Esophagus squamous epithelium (tissue), 5 donors: ENCODE results near the gene IL31RA. TPM values are rescaled to one million over a fixed set of nuclear protein-coding genes. Genes with fewer than 3 reads are reported as not detected.

Experiments
- DNase-seq: peaks from one replicate; lab custom pipeline; 2025; lab: John Stamatoyannopoulos, UW
- H3K27ac ChIP-seq, 4 donors: fragments of 200-600 bp; sonication (generic); one replicate each; pipeline ENCODE4 v1.5.1; 2016 to 2019; ENCODE audit warnings: mild to moderate bottlenecking in 1 of 4
- H3K27me3 ChIP-seq, 4 donors: fragments of 200-600 bp; sonication (generic); 1 replicate in 3 of 4; 2 replicates in 1 of 4; pipeline versions ENCODE4 v1.5.1 to v1.6.0; 2017 to 2021; ENCODE audit warnings: antibody characterized with exemption in 1 of 4
- H3K36me3 ChIP-seq, 3 donors: fragments of 200-600 bp; sonication (generic); one replicate each; pipeline ENCODE4 v1.5.1; 2016 to 2019
- H3K4me1 ChIP-seq, 3 donors: fragments of 200-600 bp; sonication (generic); one replicate each; pipeline ENCODE4 v1.5.1; 2017 to 2019
- H3K4me3 ChIP-seq, 4 donors: fragments of 200-600 bp; sonication (generic); 1 replicate in 3 of 4; 2 replicates in 1 of 4; pipeline ENCODE4 v1.5.1; 2016 to 2019; ENCODE audit warnings: mild to moderate bottlenecking in 2 of 4, moderate library complexity in 1 of 4
- H3K9me3 ChIP-seq, 3 donors: fragments of 200-600 bp; sonication (generic); one replicate each; pipeline ENCODE4 v1.5.1; 2016 to 2019
- CTCF ChIP-seq, 6 experiments: fragments of 450-650 bp in 4 of 6; fragments of 200-600 bp in 2 of 6; sonication (generic) in 2 of 6; IDR thresholded peaks; one replicate each; pipeline ENCODE4 v1.5.1; 2016 to 2019; ENCODE audit warnings: antibody characterized with exemption in 6 of 6, mild to moderate bottlenecking in 4 of 6, moderate library complexity in 4 of 6
- POLR2A ChIP-seq, 4 donors: fragments of 450-650 bp; IDR thresholded peaks; one replicate each; pipeline ENCODE4 v1.6.1; 2017; ENCODE audit warnings: antibody characterized with exemption in 4 of 4, mild to moderate bottlenecking in 4 of 4, moderate library complexity in 3 of 4
- WGBS, 2 donors: methylation state at CpG; one replicate each; pipeline ENCODE4 v1.1.5; 2018; 5-methylcytosine and 5-hydroxymethylcytosine counted together
- intact Hi-C: fragments of 100-400 bp; cut with DNase I; formaldehyde crosslinking; loops from one replicate; pipeline ENCODE4 v1.15.0; 2022
- total RNA-seq, 4 donors: library from RNA; depleted of rRNA; stranded (reverse); fragments of >200 nt; gene quantifications; one replicate each; pipeline ENCODE4 v1.1.0, GENCODE V29; 2016
- donor health status: DM: yes; HTN: yes; CAD: no.

Gene IL31RA
- total RNA-seq, 4 donors from 2014 or later = not detected

GRCh38 chr5:55921617-55922016 lies 70.5 kb downstream of the IL31RA start:
- DNase-seq = no peak
- TF ChIP-seq CTCF (IDR thresholded peaks at IDR 0.05) (no peak), POLR2A (IDR thresholded peaks at IDR 0.05) (no peak)
- WGBS, 2 donors = 96 to 97% methylated on average over 4 of the region's 4 CpGs
- Histone ChIP-seq H3K27me3 (no peaks in the 10 kb centered on the region), H3K27ac (no peak overlapping the region), H3K4me3 (no peak overlapping the region), H3K36me3 (no peaks in the 10 kb centered on the region), H3K9me3 (no peaks in the 10 kb centered on the region), H3K4me1 (peaks cover 0 to 13% (median 0%) of the 10 kb centered on the region in 3 donors)
- intact Hi-C loops = no loop called here

GRCh38 chr5:55923177-55923771 lies 72.1 kb downstream of the IL31RA start:
- H3K4me3 ChIP-seq = peak overlapping the region; percentile 13 to 55 (median 25)
- intact Hi-C loops = no loop called here
- H3K36me3 ChIP-seq = no peaks in the 10 kb centered on the region
- 42 to 70% methylated on average over 15 to 17 of the region's 17 CpGs for WGBS, 2 donors
- no peak for DNase-seq
- no peaks in the 10 kb centered on the region for H3K27me3 ChIP-seq
- peak overlapping the region in 3 of 4 donors; percentile 1 to 39 (median 23) for H3K27ac ChIP-seq
- H3K9me3 ChIP-seq = no peaks in the 10 kb centered on the region
- no peak for TF ChIP-seq POLR2A (IDR thresholded peaks at IDR 0.05)
- TF ChIP-seq CTCF (IDR thresholded peaks at IDR 0.05) = no peak
- H3K4me1 ChIP-seq = peaks cover 0 to 13% (median 0%) of the 10 kb centered on the region in 3 donors

DNA sequence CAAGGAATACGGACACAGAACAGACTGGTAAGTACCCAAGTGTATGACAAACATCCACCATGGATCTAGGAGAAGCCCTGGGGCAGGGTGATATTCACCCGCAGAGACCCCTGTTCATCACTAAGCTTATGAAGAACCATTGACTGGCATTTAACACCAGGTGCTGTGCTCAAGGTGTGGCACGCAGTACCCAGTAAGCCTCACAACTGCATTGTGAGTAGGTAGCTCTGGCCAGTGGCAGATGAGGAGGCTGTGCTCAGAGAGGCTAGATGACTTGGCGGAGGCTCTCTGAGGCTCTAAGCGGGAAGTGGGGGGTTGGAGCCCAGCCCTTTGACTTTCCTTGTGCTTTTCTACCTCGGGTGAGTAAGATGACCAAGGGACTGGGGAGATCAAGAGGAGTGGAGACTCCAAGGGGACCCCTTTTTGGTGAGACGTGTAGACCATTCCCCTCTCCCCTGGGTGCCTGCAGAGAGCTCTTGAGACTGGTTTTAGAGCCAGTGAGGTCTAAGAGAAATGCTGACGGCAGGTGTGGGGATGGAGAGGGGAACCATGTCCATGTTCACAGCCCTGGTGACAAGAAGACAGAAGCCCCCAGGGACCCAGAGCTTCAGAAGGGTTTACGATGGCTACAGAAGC lies 72.8 kb downstream of the IL31RA start:
- Histone ChIP-seq H3K9me3 (no peaks in the 10 kb centered on the region), H3K27me3 (no peaks in the 10 kb centered on the region), H3K27ac (no peak overlapping the region), H3K36me3 (no peaks in the 10 kb centered on the region), H3K4me1 (peaks cover 0 to 13% (median 0%) of the 10 kb centered on the region in 3 donors), H3K4me3 (no peak overlapping the region)
- intact Hi-C loops = no loop called here
- WGBS, 2 donors = 80 to 84% methylated on average over 5 to 7 of the region's 9 CpGs
- no peak for DNase-seq
- TF ChIP-seq CTCF (IDR thresholded peaks at IDR 0.05) (no peak), POLR2A (IDR thresholded peaks at IDR 0.05) (no peak)

GRCh38 chr5:55924744-55925143 lies 73.6 kb downstream of the IL31RA start:
- no peaks in the 10 kb centered on the region for H3K9me3 ChIP-seq
- peaks cover 0 to 13% (median 0%) of the 10 kb centered on the region in 3 donors for H3K4me1 ChIP-seq
- H3K27me3 ChIP-seq = no peaks in the 10 kb centered on the region
- no peak overlapping the region for H3K27ac ChIP-seq
- intact Hi-C loops = no loop called here
- no peak for DNase-seq
- 82 to 98% methylated on average over 7 to 11 of the region's 11 CpGs for WGBS, 2 donors
- no peak overlapping the region for H3K4me3 ChIP-seq
- TF ChIP-seq CTCF (IDR thresholded peaks at IDR 0.05) = no peak
- TF ChIP-seq POLR2A (IDR thresholded peaks at IDR 0.05) = no peak
- no peaks in the 10 kb centered on the region for H3K36me3 ChIP-seq

- WGBS, 2 donors = 87 to 100% methylated on average over 1 to 3 of the region's 3 CpGs
- no peaks in the 10 kb centered on the region for H3K36me3 ChIP-seq
Observed at GRCh38 chr5:55925181-55925580, 74.0 kb downstream of the IL31RA start.

More at GRCh38 chr5:55925181-55925580, 74.0 kb downstream of the IL31RA start:
- DNase-seq = no peak
- Histone ChIP-seq H3K27me3 (no peaks in the 10 kb centered on the region), H3K4me1 (peaks cover 0 to 13% (median 0%) of the 10 kb centered on the region in 3 donors), H3K27ac (no peak overlapping the region), H3K9me3 (no peaks in the 10 kb centered on the region), H3K4me3 (no peak overlapping the region)
- TF ChIP-seq POLR2A (IDR thresholded peaks at IDR 0.05) = no peak
- TF ChIP-seq CTCF (IDR thresholded peaks at IDR 0.05) = no peak
- intact Hi-C loops = no loop called here
